Activated CD4-positive, alpha-beta T cell treated with anti-CD3 and anti-CD28 coated beads, Interleukin-2, amount 10 ng/mL, durations not matched to agents 24 days and 14 days (primary cell): Measurements from ENCODE around the gene FMNL2. TPM values are rescaled to one million over a fixed set of nuclear protein-coding genes. Genes with fewer than 3 reads are reported as not detected.

Experiments
- total RNA-seq: library from RNA; stranded (reverse); gene quantifications from 2 replicates; pipeline ENCODE4 v1.2.3, GENCODE V29; 2022

The FMNL2 gene
- total RNA-seq, 1 donor from 2014 or later = 14.9 TPM

Other genes with a start within 250 kb of the FMNL2 start
- gene CACNB4, start 236.1 kb upstream of the FMNL2 start, total RNA-seq = 0.19 and 0.31 TPM in 2 replicates
- 16.9 and 22.2 TPM in 2 replicates for gene STAM2, start 159.4 kb upstream of the FMNL2 start, total RNA-seq